Small intestine (tissue), 7 donors: ENCODE data around the gene PTPN13. TPM values are rescaled to one million over a fixed set of nuclear protein-coding genes. Genes with fewer than 3 reads are reported as not detected.

ENCODE experiments used
- DNase-seq, 2 donors: peaks; one replicate each; pipeline versions ENCODE4 v3.0.0 to v3.0.0-alpha.2; 2013
- FAIRE-seq: peaks from 2 replicates; lab custom pipeline; 2012; peaks lifted over from hg19 to GRCh38; lab: Jason Lieb, UNC
- H3K27ac ChIP-seq, 3 donors: one replicate each; pipeline ENCODE4 v1.5.1; 2013; ENCODE audit warnings: low read length in 2 of 3, mild to moderate bottlenecking in 2 of 3, control low read depth in 1 of 3, inconsistent platforms in 1 of 3, low read depth in 1 of 3, moderate library complexity in 1 of 3
- H3K27me3 ChIP-seq, 3 donors: one replicate each; pipeline ENCODE4 v1.6.1; 2013; ENCODE audit warnings: low read length in 3 of 3, inconsistent platforms in 1 of 3; ENCODE audit not compliant: control insufficient read depth in 3 of 3, insufficient read depth in 3 of 3
- H3K36me3 ChIP-seq, 3 donors: one replicate each; pipeline ENCODE4 v1.6.1; 2013; ENCODE audit warnings: low read length in 3 of 3, inconsistent platforms in 1 of 3, low read depth in 1 of 3, mild to moderate bottlenecking in 1 of 3, moderate library complexity in 1 of 3; ENCODE audit not compliant: control insufficient read depth in 3 of 3, insufficient read depth in 2 of 3
- H3K4me1 ChIP-seq, 3 donors: one replicate each; pipeline ENCODE4 v1.6.1; 2013; ENCODE audit warnings: low read length in 2 of 3, inconsistent platforms in 1 of 3, low read depth in 1 of 3, mild to moderate bottlenecking in 1 of 3, moderate library complexity in 1 of 3; ENCODE audit not compliant: control insufficient read depth in 3 of 3, insufficient read depth in 2 of 3
- H3K4me3 ChIP-seq, 3 donors: one replicate each; pipeline ENCODE4 v1.5.1; 2013; ENCODE audit warnings: low read length in 3 of 3, control low read depth in 1 of 3, inconsistent platforms in 1 of 3, low read depth in 1 of 3, mild to moderate bottlenecking in 1 of 3, moderate library complexity in 1 of 3
- H3K9me3 ChIP-seq, 2 donors: one replicate each; pipeline ENCODE4 v1.6.1; 2013; ENCODE audit warnings: low read depth in 1 of 2, low read length in 1 of 2; ENCODE audit not compliant: control insufficient read depth in 2 of 2, insufficient read depth in 1 of 2
- WGBS, 3 donors: extraction: QIAGEN DNeasy Blood & Tissue Kit; methylation state at CpG; one replicate each; pipeline ENCODE4 v1.1.7; 2013; 5-methylcytosine and 5-hydroxymethylcytosine counted together
- polyA plus RNA-seq, 4 donors: library from polyadenylated mRNA; stranded (reverse) in 3 of 4; unstranded in 1 of 4; fragments of 200-250 nt in 3 of 4; fragments of 120-200 nt in 1 of 4; gene quantifications; one replicate each; pipeline versions ENCODE4 v1.2.1 to v1.2.3, GENCODE V29; 2013
- donor health status: healthy with polysubstance abuse.
- donor health status: control.
- donor health status: control.
- donor health status: Bipolar disorder and iron deficiency.
- donor health status: healthy.

Gene PTPN13
- polyA plus RNA-seq, 4 donors = 0.22 to 18.2 (median 0.60) TPM

DNA sequence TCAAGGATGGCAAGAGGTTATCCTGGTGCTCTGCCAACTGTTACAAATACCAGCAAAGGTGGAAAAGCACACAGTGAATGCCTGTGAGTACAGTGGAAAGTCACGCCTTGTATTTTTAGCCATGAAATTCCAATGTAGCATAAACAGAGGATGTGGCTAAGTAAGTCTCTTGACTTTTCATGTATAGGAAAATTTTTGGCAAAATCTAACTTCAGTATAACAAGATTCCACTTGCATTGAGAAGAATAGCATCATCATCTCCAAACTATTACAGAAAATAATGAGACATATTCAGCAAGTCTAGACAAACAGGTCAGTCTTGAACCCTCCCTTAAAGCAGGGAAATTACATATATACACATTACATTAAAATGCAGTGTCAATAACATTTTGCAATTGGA lies 247.2 kb downstream of the PTPN13 start:
- no peak overlapping the region for H3K27ac ChIP-seq
- no peak for DNase-seq
- H3K4me3 ChIP-seq = no peak overlapping the region
- 80 to 96% (median 86%) methylated on average over 1 of the region's 1 CpG for WGBS, 3 donors
- no peaks in the 10 kb centered on the region for H3K36me3 ChIP-seq
- no peaks in the 10 kb centered on the region for H3K4me1 ChIP-seq
- no peaks in the 10 kb centered on the region for H3K9me3 ChIP-seq
- FAIRE-seq = no peak
- H3K27me3 ChIP-seq = no peaks in the 10 kb centered on the region

DNA sequence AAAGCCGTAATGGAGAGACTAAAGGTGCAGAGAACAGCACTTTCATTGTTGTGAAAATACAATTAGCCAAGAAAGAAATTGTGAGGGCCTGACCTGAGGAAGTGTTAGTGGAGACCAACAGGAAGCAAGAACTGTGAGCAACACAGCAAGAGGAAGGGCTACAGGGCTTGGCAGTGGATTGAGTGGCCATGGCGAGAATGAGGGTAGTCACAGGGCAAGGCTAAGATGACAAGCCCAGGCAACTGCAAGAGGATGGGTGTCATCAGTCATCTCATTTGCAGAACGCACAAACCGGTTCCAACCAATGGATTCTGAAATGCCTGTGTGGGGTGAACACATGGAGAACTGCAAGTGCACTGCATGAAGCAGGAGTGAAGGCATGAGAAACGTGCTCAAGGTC lies 251.5 kb downstream of the PTPN13 start:
- DNase-seq (no peak), FAIRE-seq (no peak)
- peaks cover 0 to 5% (median 0%) of the 10 kb centered on the region in 3 donors for H3K27me3 ChIP-seq
- no peaks in the 10 kb centered on the region for H3K9me3 ChIP-seq
- WGBS, 3 donors = 68 to 74% (median 73%) methylated on average over 5 of the region's 5 CpGs
- no peak overlapping the region for H3K27ac ChIP-seq
- H3K36me3 ChIP-seq = no peaks in the 10 kb centered on the region
- H3K4me3 ChIP-seq = no peak overlapping the region
- no peaks in the 10 kb centered on the region for H3K4me1 ChIP-seq

DNA sequence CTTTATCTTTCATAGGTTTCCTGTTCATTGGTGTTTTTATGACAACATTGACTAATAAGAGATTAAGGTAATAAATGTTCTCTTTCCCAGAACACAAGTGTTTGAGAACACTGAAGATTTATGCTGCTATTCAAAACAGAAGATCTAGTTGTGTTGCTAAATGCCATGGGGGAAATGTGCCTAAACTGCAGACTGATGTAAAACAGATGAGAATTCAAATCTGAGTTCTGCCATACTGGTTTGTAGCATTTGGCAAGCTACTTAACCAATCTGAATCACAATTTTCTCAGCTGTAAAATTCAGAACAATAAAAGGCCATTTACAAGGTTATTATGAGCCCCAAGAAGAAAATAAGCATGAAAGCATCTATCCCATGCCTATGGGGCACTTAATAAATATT lies 252.8 kb downstream of the PTPN13 start:
- peak in 1 of 2 donors; percentile 14 for DNase-seq
- FAIRE-seq = no peak
- no peaks in the 10 kb centered on the region for H3K36me3 ChIP-seq
- no peaks in the 10 kb centered on the region for H3K4me1 ChIP-seq
- H3K9me3 ChIP-seq = no peaks in the 10 kb centered on the region
- H3K27me3 ChIP-seq = peaks cover 0 to 5% (median 0%) of the 10 kb centered on the region in 3 donors
- no peak overlapping the region for H3K27ac ChIP-seq
- H3K4me3 ChIP-seq = no peak overlapping the region

DNA sequence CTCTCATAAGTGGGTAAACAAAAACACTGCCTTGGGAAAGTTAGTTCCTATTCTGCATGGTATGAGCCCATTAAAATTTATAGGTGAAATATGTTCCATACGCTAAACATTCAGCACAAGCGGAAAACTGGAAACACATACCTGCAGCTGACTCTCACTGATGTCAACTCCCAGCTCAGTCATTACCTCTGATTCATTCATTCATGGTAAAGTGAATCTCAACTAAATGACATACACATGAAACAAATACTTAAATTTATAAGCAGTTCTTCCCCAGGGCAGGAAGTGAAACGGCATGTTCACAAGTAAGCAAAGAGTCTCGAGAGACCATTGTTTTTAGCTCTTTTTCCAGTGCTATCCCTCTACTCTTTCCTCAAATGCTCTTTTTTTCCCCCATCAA lies 253.5 kb downstream of the PTPN13 start:
- Histone ChIP-seq H3K4me3 (no peak overlapping the region), H3K36me3 (no peaks in the 10 kb centered on the region), H3K9me3 (no peaks in the 10 kb centered on the region), H3K27me3 (peaks cover 0 to 5% (median 0%) of the 10 kb centered on the region in 3 donors), H3K4me1 (no peaks in the 10 kb centered on the region), H3K27ac (no peak overlapping the region)
- WGBS, 3 donors = 77 to 94% (median 93%) methylated on average over 4 of the region's 4 CpGs
- DNase-seq (no peak), FAIRE-seq (no peak)

DNA sequence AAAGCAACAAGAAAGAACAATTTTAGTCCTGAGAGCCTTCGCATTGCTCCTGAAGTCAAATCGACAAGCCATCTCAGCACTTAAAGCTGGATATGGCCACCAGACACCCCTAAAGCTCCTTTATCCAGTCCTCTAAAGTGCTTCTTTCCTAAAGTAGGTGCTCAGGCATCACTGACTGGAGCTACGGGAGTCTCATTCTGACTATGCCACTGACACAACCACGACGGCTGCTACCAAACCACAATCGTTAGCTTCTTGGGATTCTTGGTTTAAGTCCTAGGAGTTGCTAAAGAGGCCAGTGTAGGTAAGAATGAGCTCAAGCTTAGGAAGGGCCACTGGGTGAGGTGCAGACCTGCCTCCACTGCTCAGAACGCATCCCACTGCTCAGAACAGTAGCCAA lies 254.0 kb downstream of the PTPN13 start:
- H3K27me3 ChIP-seq = peaks cover 0 to 5% (median 0%) of the 10 kb centered on the region in 3 donors
- no peaks in the 10 kb centered on the region for H3K9me3 ChIP-seq
- no peaks in the 10 kb centered on the region for H3K36me3 ChIP-seq
- WGBS, 3 donors = 70 to 80% (median 76%) methylated on average over 7 of the region's 7 CpGs
- no peak overlapping the region for H3K4me3 ChIP-seq
- H3K4me1 ChIP-seq = no peaks in the 10 kb centered on the region
- H3K27ac ChIP-seq = peak overlapping the region in 1 of 3 donors; percentile 23
- FAIRE-seq = no peak
- no peak for DNase-seq

DNA sequence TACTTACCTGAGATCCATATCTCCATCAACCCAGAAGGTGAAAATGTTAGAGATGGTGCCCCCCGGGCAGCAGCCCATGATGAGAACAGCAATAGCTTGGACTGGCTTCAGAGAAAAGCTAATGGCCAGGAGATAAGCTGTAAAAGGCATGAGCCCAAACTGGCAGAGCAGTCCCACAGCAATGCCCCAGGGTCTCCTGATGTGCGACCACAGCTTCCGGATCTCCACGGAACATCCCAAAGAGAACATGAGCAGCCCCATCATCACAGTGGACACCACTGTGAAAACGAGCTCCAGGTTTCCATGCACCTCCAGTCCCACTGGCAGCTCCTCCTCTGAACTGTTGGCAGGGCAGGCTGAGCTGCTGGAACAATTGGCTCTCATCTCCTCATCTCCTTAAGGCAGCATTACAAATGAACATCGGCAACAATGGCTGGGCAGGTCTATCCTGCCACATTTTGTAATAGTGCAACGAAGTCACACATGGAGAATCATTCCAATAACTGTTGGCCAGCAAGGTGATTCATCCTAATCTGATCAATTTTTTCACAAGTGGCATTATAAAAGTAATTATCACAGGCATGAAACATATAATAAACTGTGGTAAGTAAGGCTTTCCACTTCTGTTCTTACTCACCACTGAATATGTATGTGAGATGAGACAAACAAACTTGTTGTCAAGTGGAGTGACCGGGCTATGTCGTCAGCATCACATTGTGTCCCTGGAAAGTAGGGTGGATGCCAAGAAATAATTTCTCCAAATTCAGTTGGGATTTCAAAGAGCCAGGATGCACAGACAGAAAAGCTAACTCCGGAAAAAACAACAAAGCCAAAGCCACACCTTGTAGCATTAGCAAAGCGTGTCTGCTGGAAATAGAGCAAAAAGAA lies 254.9 kb downstream of the PTPN13 start, which contains the start of gene SLC10A6:
Gene SLC10A6 (minus strand): TSS at position 653 of the 888 bp plus-strand sequence. CDS start 269 bp downstream, at position 384.
- Histone ChIP-seq H3K4me1 (no peaks in the 10 kb centered on the region), H3K36me3 (no peaks in the 10 kb centered on the region), H3K4me3 (no peak within 1 kb of the TSS), H3K27me3 (peaks cover 0 to 5% (median 0%) of the 10 kb centered on the region in 3 donors), H3K27ac (peak within 1 kb of the TSS in 1 of 3 donors; percentile 38), H3K9me3 (no peaks in the 10 kb centered on the region)
- FAIRE-seq (no peak), DNase-seq (no peak)
- 78 to 87% (median 84%) methylated on average over 11 of the region's 11 CpGs for WGBS, 3 donors

DNA sequence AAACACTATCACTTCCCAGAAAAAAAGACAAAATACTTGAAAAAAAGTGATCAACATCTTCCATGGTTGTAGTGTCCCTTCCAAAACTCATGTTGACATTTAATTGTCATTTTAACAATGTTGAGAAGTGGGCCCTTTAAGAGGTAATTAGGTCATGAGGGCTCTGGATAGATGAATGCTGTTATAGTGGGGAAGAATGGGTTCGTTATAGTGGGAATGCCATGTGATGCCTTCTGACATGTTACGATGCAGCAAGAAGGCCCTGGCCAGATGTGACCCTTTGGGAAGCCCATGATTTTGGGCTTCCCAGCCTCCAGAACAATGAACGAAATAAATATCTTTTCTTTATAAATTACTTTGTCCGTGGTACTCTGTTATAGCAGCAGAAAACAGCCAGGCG lies 259.1 kb downstream of the PTPN13 start:
- 75 to 93% (median 85%) methylated on average over 5 of the region's 5 CpGs for WGBS, 3 donors
- no peak overlapping the region for H3K27ac ChIP-seq
- H3K4me3 ChIP-seq = no peak overlapping the region
- DNase-seq (no peak), FAIRE-seq (no peak)
- no peaks in the 10 kb centered on the region for H3K4me1 ChIP-seq
- H3K27me3 ChIP-seq = peaks cover 0 to 4% (median 0%) of the 10 kb centered on the region in 3 donors
- H3K9me3 ChIP-seq = no peaks in the 10 kb centered on the region
- no peaks in the 10 kb centered on the region for H3K36me3 ChIP-seq

DNA sequence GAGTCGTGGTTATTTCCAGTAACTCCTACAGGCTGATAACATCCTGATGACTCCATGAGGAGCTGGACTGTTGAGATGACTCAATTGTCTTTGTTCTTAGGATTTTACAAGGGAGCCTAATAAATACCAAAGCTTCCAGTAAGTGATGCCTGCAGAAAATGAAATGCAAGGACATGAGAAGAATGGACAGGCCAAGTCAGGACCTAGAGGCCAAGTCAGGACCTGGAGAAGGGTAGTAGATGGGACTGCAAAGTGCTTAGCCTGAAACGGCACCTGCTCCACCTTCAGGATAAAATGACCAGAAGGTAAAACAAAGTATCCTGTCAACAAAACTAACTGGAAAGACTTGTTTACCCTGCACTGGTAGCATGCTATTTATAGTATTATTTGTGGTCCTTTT lies 261.5 kb downstream of the PTPN13 start:
- 62 to 75% (median 72%) methylated on average over 2 of the region's 2 CpGs for WGBS, 3 donors
- DNase-seq = no peak
- no peak for FAIRE-seq
- Histone ChIP-seq H3K27ac (no peak overlapping the region), H3K27me3 (no peaks in the 10 kb centered on the region), H3K36me3 (no peaks in the 10 kb centered on the region), H3K4me1 (no peaks in the 10 kb centered on the region), H3K9me3 (no peaks in the 10 kb centered on the region), H3K4me3 (no peak overlapping the region)
